NCI-H2227 treated with DMSO at 0.1 percent for 48 hours (cell line): Measurements from ENCODE around the gene CRAMP1.
A peak's percentile ranks its signal among the peaks of the same experiment; 100 is the strongest.

Experiments used
- DNase-seq: peaks from one replicate; lab custom pipeline; 2025; lab: John Stamatoyannopoulos, UW

CRAMP1 gene

GRCh38 chr16:1635070-1635469 lies 22.9 kb downstream of the CRAMP1 start:
- no peak for DNase-seq

GRCh38 chr16:1637526-1637925 lies 25.4 kb downstream of the CRAMP1 start:
- no peak for DNase-seq

- no peak for DNase-seq
Measured at GRCh38 chr16:1638757-1639156, 26.6 kb downstream of the CRAMP1 start.

GRCh38 chr16:1639282-1639681 lies 27.1 kb downstream of the CRAMP1 start:
- no peak for DNase-seq

GRCh38 chr16:1639860-1640259 lies 27.7 kb downstream of the CRAMP1 start:
- no peak for DNase-seq

- DNase-seq, result no peak
Measured at GRCh38 chr16:1640261-1640941, 28.2 kb downstream of the CRAMP1 start.

GRCh38 chr16:1641261-1641660 lies 29.1 kb downstream of the CRAMP1 start:
- no peak for DNase-seq

- no peak for DNase-seq
Measured at GRCh38 chr16:1642148-1642547, 30.0 kb downstream of the CRAMP1 start.

GRCh38 chr16:1642753-1643152 lies 30.6 kb downstream of the CRAMP1 start:
- no peak for DNase-seq

- DNase-seq, result no peak
Measured at GRCh38 chr16:1643521-1643920, 31.4 kb downstream of the CRAMP1 start.

- DNase-seq, result peak; percentile 25
Measured at GRCh38 chr16:1645914-1646525, 33.9 kb downstream of the CRAMP1 start.

- no peak for DNase-seq
Measured at GRCh38 chr16:1647856-1648255, 35.7 kb downstream of the CRAMP1 start.

- DNase-seq, result no peak
Measured at GRCh38 chr16:1650131-1650530, 38.0 kb downstream of the CRAMP1 start.

GRCh38 chr16:1651094-1651973 lies 39.2 kb downstream of the CRAMP1 start:
- DNase-seq, result no peak

GRCh38 chr16:1651974-1652312 lies 39.8 kb downstream of the CRAMP1 start:
- DNase-seq, result no peak

GRCh38 chr16:1653023-1653422 lies 40.9 kb downstream of the CRAMP1 start:
- no peak for DNase-seq

GRCh38 chr16:1654505-1655268 lies 42.5 kb downstream of the CRAMP1 start:
- no peak for DNase-seq

GRCh38 chr16:1655269-1655807 lies 43.2 kb downstream of the CRAMP1 start:
- no peak for DNase-seq

- no peak for DNase-seq
Measured at GRCh38 chr16:1655909-1656807, 44.0 kb downstream of the CRAMP1 start.

- DNase-seq, result no peak
Measured at GRCh38 chr16:1656808-1657617, 44.9 kb downstream of the CRAMP1 start.
